HCT116 (cell line): ENCODE measurements around the gene GALNT2. TPM values are rescaled to one million over a fixed set of nuclear protein-coding genes. Genes with fewer than 3 reads are reported as not detected.

ENCODE experiments used
- ATAC-seq: fragments of 200-7000 bp; cut with Tn5 transposase; 2 replicates; pipeline ENCODE4 v1.9.1; 2020; ENCODE audit warnings: mild to moderate bottlenecking, moderate library complexity
- BruUV-seq: library from RNA; stranded (reverse); fragments of 400-500 nt; replicated peaks from 2 replicates; lab custom pipeline; 2021; lab: Mats Ljungman, UMichigan
- CTCF ChIA-PET: fragments of 300-600 bp; sonication (Branson Sonifier 250); formaldehyde crosslinking; loops from one replicate; lab custom pipeline; 2021; ENCODE audit warnings: antibody characterized with exemption; lab: Charles Lee
- POLR2A ChIA-PET: fragments of 300-600, 350-600 bp; sonication (Branson Sonifier 250); formaldehyde crosslinking; loops from one replicate; lab custom pipeline; 2021; ENCODE audit warnings: antibody characterized with exemption; lab: Charles Lee
- RAD21 ChIA-PET, 2 experiments: fragments of 300-600 bp; sonication (Branson Sonifier 250); formaldehyde crosslinking; loops; one replicate each; lab custom pipeline; 2023; ENCODE audit warnings: low total read pairs in 2 of 2; ENCODE audit not compliant: uncharacterized antibody in 2 of 2, unreplicated experiment in 2 of 2, low non-redundant PET in 1 of 2; lab: Charles Lee
- DNase-seq: peaks from one replicate; pipeline ENCODE4 v3.0.0-alpha.2; 2010; ENCODE audit warnings: low read depth, low spot score
- H2AFZ ChIP-seq: fragments of 200-600 bp; shearing (Covaris generic), sonication (generic); 2 replicates; pipeline ENCODE4 v1.6.1; 2017; ENCODE audit warnings: low read depth, mixed run types, mixed read lengths, antibody characterized with exemption, low read length; ENCODE audit not compliant: poor library complexity, severe bottlenecking
- H3K27ac ChIP-seq: 2 replicates; pipeline ENCODE4 v1.5.1; 2012; ENCODE audit warnings: low read depth, low read length
- H3K27me3 ChIP-seq: fragments of 200-600 bp; sonication (generic); 2 replicates; pipeline ENCODE4 v1.6.1; 2016; ENCODE audit warnings: mixed run types, low read length, mixed read lengths; ENCODE audit not compliant: insufficient read depth
- H3K36me3 ChIP-seq, 2 experiments: fragments of 200-500 bp in 1 of 2; fragments of 200-600 bp in 1 of 2; sonication (Bioruptor generic) in 1 of 2; sonication (generic) in 1 of 2; 2 replicates each; pipeline versions ENCODE4 v1.5.1 to v1.6.1; 2014 to 2016; ENCODE audit warnings: low read length in 2 of 2, inconsistent platforms in 1 of 2, mixed read lengths in 1 of 2, mixed run types in 1 of 2; ENCODE audit not compliant: insufficient read depth in 2 of 2, control insufficient read depth in 1 of 2
- H3K4me1 ChIP-seq, 2 experiments: fragments of 200-600 bp in 1 of 2; sonication (generic) in 1 of 2; 2 replicates each; pipeline versions ENCODE4 v1.5.1 to v1.6.1; 2012 to 2017; ENCODE audit warnings: low read length in 2 of 2, inconsistent platforms in 1 of 2, mild to moderate bottlenecking in 1 of 2, mixed read lengths in 1 of 2, mixed run types in 1 of 2, moderate library complexity in 1 of 2; ENCODE audit not compliant: insufficient read depth in 2 of 2, control insufficient read depth in 1 of 2
- H3K4me2 ChIP-seq: fragments of 200-600 bp; sonication (generic); 2 replicates; pipeline ENCODE4 v1.6.1; 2017; ENCODE audit warnings: mixed run types, low read length, mixed read lengths
- H3K4me3 ChIP-seq, 2 experiments: fragments of 200-600 bp in 1 of 2; sonication (generic) in 1 of 2; replicated peaks in 1 of 2; 2 replicates each; pipeline ENCODE4 v1.5.1; 2011 to 2016; ENCODE audit warnings: low read length in 2 of 2, control low read depth in 1 of 2, low read depth in 1 of 2, mild to moderate bottlenecking in 1 of 2, mixed read lengths in 1 of 2, mixed run types in 1 of 2
- H3K79me2 ChIP-seq: fragments of 200-600 bp; sonication (generic); 2 replicates; pipeline ENCODE4 v1.6.1; 2017; ENCODE audit warnings: mild to moderate bottlenecking, mixed run types, low read length, moderate library complexity, mixed read lengths; ENCODE audit not compliant: insufficient read depth
- H3K9ac ChIP-seq: fragments of 200-600 bp; sonication (generic); 2 replicates; pipeline ENCODE4 v1.6.1; 2016; ENCODE audit warnings: low read length, mixed read lengths
- H3K9me2 ChIP-seq: fragments of 200-600 bp; sonication (generic), shearing (Covaris generic); 2 replicates; pipeline ENCODE4 v1.6.1; 2017; ENCODE audit warnings: mixed run types, mild to moderate bottlenecking, moderate library complexity; ENCODE audit not compliant: insufficient read depth
- H3K9me3 ChIP-seq, 2 experiments: fragments of 200-500 bp in 1 of 2; fragments of 200-600 bp in 1 of 2; sonication (Bioruptor generic) in 1 of 2; sonication (generic) in 1 of 2; 2 replicates each; pipeline ENCODE4 v1.6.1; 2014 to 2017; ENCODE audit warnings: low read length in 2 of 2, mixed read lengths in 2 of 2, inconsistent platforms in 1 of 2, low read depth in 1 of 2, mild to moderate bottlenecking in 1 of 2, mixed run types in 1 of 2, moderate library complexity in 1 of 2; ENCODE audit not compliant: control insufficient read depth in 1 of 2, insufficient read depth in 1 of 2
- H4K20me1 ChIP-seq: fragments of 200-600 bp; sonication (generic), shearing (Covaris generic); 2 replicates; pipeline ENCODE4 v1.6.1; 2017; ENCODE audit warnings: mixed run types, mild to moderate bottlenecking, moderate library complexity; ENCODE audit not compliant: insufficient read depth
- CEBPB ChIP-seq: IDR thresholded peaks from 2 replicates; pipeline ENCODE4 v1.6.1; 2012; ENCODE audit warnings: low read depth
- JUND ChIP-seq: IDR thresholded peaks from 2 replicates; pipeline ENCODE4 v1.6.1; 2012
- REST ChIP-seq: IDR thresholded peaks from 2 replicates; pipeline ENCODE4 v1.6.1; 2012; ENCODE audit warnings: low read depth
- SIN3A ChIP-seq: IDR thresholded peaks from 2 replicates; pipeline ENCODE4 v1.6.1; 2012; ENCODE audit warnings: low read depth
- ZBTB33 ChIP-seq: IDR thresholded peaks from 2 replicates; pipeline ENCODE4 v1.6.1; 2011; ENCODE audit warnings: mild to moderate bottlenecking, low read length, moderate library complexity; ENCODE audit not compliant: insufficient replicate concordance; ENCODE audit errors: extremely low read depth
- intact Hi-C: fragments of 100-400 bp; cut with micrococcal nuclease; formaldehyde crosslinking; loops from 2 replicates; pipeline ENCODE4 v1.10.0; 2022
- total RNA-seq: library from RNA; stranded (reverse); gene quantifications from one replicate; pipeline ENCODE4 v1.2.1, GENCODE V29; 2021; ENCODE audit not compliant: unreplicated experiment

GALNT2 gene
- total RNA-seq, 1 experiment from 2014 or later, result 40.8 TPM

- no peaks in the 10 kb centered on the region for H3K9me3 ChIP-seq
- no peaks in the 10 kb centered on the region for H3K4me1 ChIP-seq
- H3K36me3 ChIP-seq, result no peaks in the 10 kb centered on the region
- H3K4me2 ChIP-seq, result no peak overlapping the region
- no peak overlapping the region for H2AFZ ChIP-seq
- intact Hi-C loops, result no loop called here
- POLR2A ChIA-PET, result no interaction called here
- H4K20me1 ChIP-seq, result no peaks in the 10 kb centered on the region
- H3K27ac ChIP-seq, result no peak overlapping the region
- CTCF ChIA-PET, result no interaction called here
- RAD21 ChIA-PET, result no interaction called here
- H3K4me3 ChIP-seq, result no peak overlapping the region
- DNase-seq (no peak), ATAC-seq (no peak)
- H3K27me3 ChIP-seq, result no peaks in the 10 kb centered on the region
- H3K9me2 ChIP-seq, result no peaks in the 10 kb centered on the region
- no peaks in the 10 kb centered on the region for H3K79me2 ChIP-seq
- no TSS peak for BruUV-seq
- no peak overlapping the region for H3K9ac ChIP-seq
- TF ChIP-seq JUND (no peak), SIN3A (no peak), REST (no peak), CEBPB (no peak), ZBTB33 (no peak)
Measured at GRCh38 chr1:230240446-230241086, 173.5 kb downstream of the GALNT2 start.
